WTC11 (cell line): ENCODE measurements around the gene ECI1.

Source experiments
- ATF1 ChIP-seq: sonication (generic); formaldehyde crosslinking; IDR thresholded peaks from 2 replicates; pipeline ENCODE4 v1.8.1; 2023; ENCODE audit warnings: mild to moderate bottlenecking, moderate library complexity, missing genetic modification reagents
- ATF6 ChIP-seq: sonication (generic); formaldehyde crosslinking; IDR thresholded peaks from 2 replicates; pipeline ENCODE4 v1.8.1; 2023; ENCODE audit warnings: mild to moderate bottlenecking, missing genetic modification reagents
- CREB1 ChIP-seq: sonication (generic); formaldehyde crosslinking; IDR thresholded peaks from 2 replicates; pipeline ENCODE4 v1.8.0; 2023; ENCODE audit warnings: mild to moderate bottlenecking, missing genetic modification reagents
- CREM ChIP-seq: sonication (generic); formaldehyde crosslinking; IDR thresholded peaks from 2 replicates; pipeline ENCODE4 v1.8.1; 2022; ENCODE audit warnings: mild to moderate bottlenecking, missing genetic modification reagents, moderate library complexity
- ETV6 ChIP-seq: sonication (generic); formaldehyde crosslinking; IDR thresholded peaks from 2 replicates; pipeline ENCODE4 v1.8.1; 2022; ENCODE audit warnings: mild to moderate bottlenecking, missing genetic modification reagents
- FOXP4 ChIP-seq: sonication (generic); formaldehyde crosslinking; IDR thresholded peaks from 2 replicates; pipeline ENCODE4 v1.8.0; 2022; ENCODE audit warnings: mild to moderate bottlenecking, missing genetic modification reagents
- HMGXB4 ChIP-seq: sonication (generic); formaldehyde crosslinking; IDR thresholded peaks from 2 replicates; pipeline ENCODE4 v1.8.1; 2023; ENCODE audit warnings: mild to moderate bottlenecking, moderate library complexity, missing genetic modification reagents
- TEAD4 ChIP-seq: sonication (generic); formaldehyde crosslinking; IDR thresholded peaks from 2 replicates; pipeline ENCODE4 v1.8.0; 2022; ENCODE audit warnings: mild to moderate bottlenecking, missing genetic modification reagents
- ZNF317 ChIP-seq: sonication (generic); formaldehyde crosslinking; IDR thresholded peaks from 2 replicates; pipeline ENCODE4 v1.8.1; 2023; ENCODE audit warnings: low read depth, mild to moderate bottlenecking, moderate library complexity, missing genetic modification reagents, borderline replicate concordance
- ZNF512 ChIP-seq: sonication (generic); formaldehyde crosslinking; IDR thresholded peaks from 2 replicates; pipeline ENCODE4 v1.8.1; 2022; ENCODE audit warnings: missing genetic modification reagents, borderline replicate concordance
- TF ChIP-seq, protein P1 (sequence below): fragments of 200-600 bp; IDR thresholded peaks from 2 replicates; pipeline ENCODE4 v1.8.0; 2022; ENCODE audit warnings: antibody characterized with exemption
- TF ChIP-seq, protein P2 (sequence below): sonication (generic); formaldehyde crosslinking; IDR thresholded peaks from 2 replicates; pipeline ENCODE4 v1.8.0; 2022; ENCODE audit warnings: mild to moderate bottlenecking, missing genetic modification reagents

GRCh38 chr16:2235234-2235651 is 16.1 kb downstream of the ECI1 start:
- TF ChIP-seq CREM (CRISPR knock-in tag) (no peak), ETV6 (no peak), HMGXB4 (CRISPR knock-in tag) (no peak), ZNF512 (no peak), TEAD4 (CRISPR knock-in tag) (no peak), ZNF317 (CRISPR knock-in tag) (no peak), CREB1 (CRISPR knock-in tag) (no peak), ATF1 (CRISPR knock-in tag) (no peak), FOXP4 (CRISPR knock-in tag) (no peak), ATF6 (CRISPR knock-in tag) (no peak)
- TF ChIP-seq, protein P1, sequence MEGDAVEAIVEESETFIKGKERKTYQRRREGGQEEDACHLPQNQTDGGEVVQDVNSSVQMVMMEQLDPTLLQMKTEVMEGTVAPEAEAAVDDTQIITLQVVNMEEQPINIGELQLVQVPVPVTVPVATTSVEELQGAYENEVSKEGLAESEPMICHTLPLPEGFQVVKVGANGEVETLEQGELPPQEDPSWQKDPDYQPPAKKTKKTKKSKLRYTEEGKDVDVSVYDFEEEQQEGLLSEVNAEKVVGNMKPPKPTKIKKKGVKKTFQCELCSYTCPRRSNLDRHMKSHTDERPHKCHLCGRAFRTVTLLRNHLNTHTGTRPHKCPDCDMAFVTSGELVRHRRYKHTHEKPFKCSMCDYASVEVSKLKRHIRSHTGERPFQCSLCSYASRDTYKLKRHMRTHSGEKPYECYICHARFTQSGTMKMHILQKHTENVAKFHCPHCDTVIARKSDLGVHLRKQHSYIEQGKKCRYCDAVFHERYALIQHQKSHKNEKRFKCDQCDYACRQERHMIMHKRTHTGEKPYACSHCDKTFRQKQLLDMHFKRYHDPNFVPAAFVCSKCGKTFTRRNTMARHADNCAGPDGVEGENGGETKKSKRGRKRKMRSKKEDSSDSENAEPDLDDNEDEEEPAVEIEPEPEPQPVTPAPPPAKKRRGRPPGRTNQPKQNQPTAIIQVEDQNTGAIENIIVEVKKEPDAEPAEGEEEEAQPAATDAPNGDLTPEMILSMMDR, result no peak
- TF ChIP-seq, protein P2, sequence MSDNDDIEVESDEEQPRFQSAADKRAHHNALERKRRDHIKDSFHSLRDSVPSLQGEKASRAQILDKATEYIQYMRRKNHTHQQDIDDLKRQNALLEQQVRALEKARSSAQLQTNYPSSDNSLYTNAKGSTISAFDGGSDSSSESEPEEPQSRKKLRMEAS (CRISPR knock-in tag), result no peak
